NT2/D1 (cell line): ENCODE data around the gene MYO19.

Experiments used
- SUZ12 ChIP-seq: IDR thresholded peaks from 2 replicates; pipeline ENCODE4 v1.6.1; 2011; ENCODE audit not compliant: insufficient read length, insufficient read depth; ENCODE audit errors: extremely low read depth
- YY1 ChIP-seq: IDR thresholded peaks from 2 replicates; pipeline ENCODE4 v1.6.1; 2011; ENCODE audit not compliant: insufficient read length, insufficient read depth
- ZNF274 ChIP-seq: IDR thresholded peaks from 2 replicates; pipeline ENCODE4 v1.6.1; 2011; ENCODE audit warnings: mild to moderate bottlenecking, low read depth, low read length

DNA sequence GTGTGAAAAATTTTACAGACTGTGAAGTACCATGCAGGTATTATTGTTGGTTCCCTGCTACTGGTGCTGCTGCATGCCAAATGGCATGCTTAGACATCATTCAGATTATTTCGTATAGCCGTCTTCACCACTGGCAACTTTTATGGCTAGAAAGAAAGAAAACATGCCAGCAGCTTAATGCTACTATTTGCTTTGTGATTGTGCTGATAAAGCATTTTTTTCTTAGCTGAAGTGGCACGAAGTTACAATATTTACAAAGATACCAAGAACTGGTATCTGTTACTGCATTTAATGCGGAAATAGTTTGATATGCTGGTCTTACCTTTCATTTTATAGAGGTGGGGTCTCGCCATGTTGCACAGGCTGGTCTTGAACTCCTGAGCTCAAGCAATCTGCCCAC is 40.0 kb downstream of the MYO19 start:
- TF ChIP-seq YY1 = no peak
- no peak for TF ChIP-seq ZNF274
- TF ChIP-seq SUZ12 = no peak
